Activated B cell treated with CpG ODN at 0.5 μM for 24 hours (primary cell): ENCODE measurements around the gene DUS3L. TPM values are rescaled to one million over a fixed set of nuclear protein-coding genes. Genes with fewer than 3 reads are reported as not detected.
"Not testable (repeated sequence)": the region's sequence is repeated elsewhere in the genome, so short reads cannot be mapped to it uniquely, and the experiment has no call there.

Experiments
- ATAC-seq: fragments of 200-7000 bp; cut with Tn5 transposase; one replicate; pipeline ENCODE4 v1.10.0; 2021; ENCODE audit warnings: low read depth, mild to moderate bottlenecking, moderate library complexity
- CTCF ChIA-PET: fragments of 350-600 bp; sonication (Branson Sonifier 250); formaldehyde crosslinking; loops from one replicate; lab custom pipeline; 2021; ENCODE audit warnings: antibody characterized with exemption; lab: Charles Lee
- POLR2A ChIA-PET: fragments of 350-600 bp; sonication (Branson Sonifier 250); formaldehyde crosslinking; loops from one replicate; lab custom pipeline; 2021; ENCODE audit warnings: antibody characterized with exemption; lab: Charles Lee
- DNase-seq: peaks from one replicate; pipeline ENCODE4 v3.0.0; 2022
- H3K27ac Mint-ChIP-seq: one replicate; pipeline ENCODE4 v1.8.0; 2020; ENCODE audit warnings: mixed read lengths
- H3K27me3 Mint-ChIP-seq: one replicate; pipeline ENCODE4 v1.8.0; 2021; ENCODE audit warnings: mixed read lengths
- H3K36me3 Mint-ChIP-seq: one replicate; pipeline ENCODE4 v1.8.0; 2021; ENCODE audit warnings: low read depth, mixed read lengths
- H3K4me1 Mint-ChIP-seq: one replicate; pipeline ENCODE4 v1.8.0; 2021; ENCODE audit warnings: mixed read lengths
- H3K4me3 Mint-ChIP-seq: one replicate; pipeline ENCODE4 v1.8.0; 2020; ENCODE audit warnings: mild to moderate bottlenecking, mixed read lengths
- H3K9me3 Mint-ChIP-seq: one replicate; pipeline ENCODE4 v1.8.0; 2020; ENCODE audit warnings: mixed read lengths
- intact Hi-C: fragments of 100-400 bp; cut with micrococcal nuclease; formaldehyde crosslinking; loops from one replicate; pipeline ENCODE4 v1.15.1; 2024
- total RNA-seq: library from RNA; stranded (reverse); gene quantifications from 2 replicates; pipeline ENCODE4 v1.2.3, GENCODE V29; 2022
- TF ChIP-seq, protein P1 (sequence below): fragments of 200-600 bp; IDR thresholded peaks from one replicate; pipeline ENCODE4 v1.8.0; 2022; ENCODE audit warnings: antibody characterized with exemption, mild to moderate bottlenecking

DUS3L gene
- total RNA-seq, 1 donor from 2014 or later, result 89.1 TPM

DNA sequence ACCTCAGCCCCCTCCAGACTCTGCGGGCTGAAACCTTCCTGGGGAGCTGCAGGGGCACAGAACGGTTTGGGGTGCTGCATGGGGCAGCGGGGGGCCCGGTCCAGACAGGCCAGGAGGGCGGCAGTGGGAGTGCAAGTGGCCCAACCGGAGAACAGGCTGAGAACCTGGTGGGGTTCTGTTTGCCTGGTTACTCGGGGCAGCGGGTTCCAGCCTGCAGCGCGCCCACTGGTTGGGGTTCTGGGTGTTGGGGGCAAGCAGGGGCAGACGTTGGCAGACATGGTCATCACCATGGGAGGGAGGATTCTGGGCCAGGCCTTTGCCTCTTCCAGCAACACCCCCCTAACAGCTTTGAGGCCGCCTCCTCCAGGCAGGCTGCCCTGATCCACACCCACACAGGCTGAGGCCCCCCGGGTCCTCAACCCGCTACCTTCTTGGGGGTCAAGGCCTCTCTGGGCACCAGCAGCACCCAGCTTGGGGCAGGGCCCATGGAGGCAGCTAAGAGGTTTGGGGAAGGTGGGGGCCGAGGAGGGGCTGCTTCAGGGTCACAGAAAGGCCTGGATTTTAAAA is 6.3 kb downstream of the DUS3L start, which contains the start of gene PRR22:
Gene PRR22, minus strand, starts transcription at position 166 of the 567 bp plus-strand sequence. Its CDS starts 86 bp downstream, at position 80.
- ChIA-PET POLR2A (no interaction called here), CTCF (no interaction called here)
- Mint-ChIP-seq H3K36me3 (peaks cover 43% of the 10 kb centered on the region), H3K9me3 (no peaks in the 10 kb centered on the region), H3K27ac (no peak within 1 kb of the TSS), H3K4me3 (no peak within 1 kb of the TSS), H3K4me1 (peaks cover 1% of the 10 kb centered on the region), H3K27me3 (no peaks in the 10 kb centered on the region)
- TF ChIP-seq, protein P1, sequence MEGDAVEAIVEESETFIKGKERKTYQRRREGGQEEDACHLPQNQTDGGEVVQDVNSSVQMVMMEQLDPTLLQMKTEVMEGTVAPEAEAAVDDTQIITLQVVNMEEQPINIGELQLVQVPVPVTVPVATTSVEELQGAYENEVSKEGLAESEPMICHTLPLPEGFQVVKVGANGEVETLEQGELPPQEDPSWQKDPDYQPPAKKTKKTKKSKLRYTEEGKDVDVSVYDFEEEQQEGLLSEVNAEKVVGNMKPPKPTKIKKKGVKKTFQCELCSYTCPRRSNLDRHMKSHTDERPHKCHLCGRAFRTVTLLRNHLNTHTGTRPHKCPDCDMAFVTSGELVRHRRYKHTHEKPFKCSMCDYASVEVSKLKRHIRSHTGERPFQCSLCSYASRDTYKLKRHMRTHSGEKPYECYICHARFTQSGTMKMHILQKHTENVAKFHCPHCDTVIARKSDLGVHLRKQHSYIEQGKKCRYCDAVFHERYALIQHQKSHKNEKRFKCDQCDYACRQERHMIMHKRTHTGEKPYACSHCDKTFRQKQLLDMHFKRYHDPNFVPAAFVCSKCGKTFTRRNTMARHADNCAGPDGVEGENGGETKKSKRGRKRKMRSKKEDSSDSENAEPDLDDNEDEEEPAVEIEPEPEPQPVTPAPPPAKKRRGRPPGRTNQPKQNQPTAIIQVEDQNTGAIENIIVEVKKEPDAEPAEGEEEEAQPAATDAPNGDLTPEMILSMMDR, result no peak
- ATAC-seq (no peak), DNase-seq (no peak)
- intact Hi-C loops, result no loop called here

DNA sequence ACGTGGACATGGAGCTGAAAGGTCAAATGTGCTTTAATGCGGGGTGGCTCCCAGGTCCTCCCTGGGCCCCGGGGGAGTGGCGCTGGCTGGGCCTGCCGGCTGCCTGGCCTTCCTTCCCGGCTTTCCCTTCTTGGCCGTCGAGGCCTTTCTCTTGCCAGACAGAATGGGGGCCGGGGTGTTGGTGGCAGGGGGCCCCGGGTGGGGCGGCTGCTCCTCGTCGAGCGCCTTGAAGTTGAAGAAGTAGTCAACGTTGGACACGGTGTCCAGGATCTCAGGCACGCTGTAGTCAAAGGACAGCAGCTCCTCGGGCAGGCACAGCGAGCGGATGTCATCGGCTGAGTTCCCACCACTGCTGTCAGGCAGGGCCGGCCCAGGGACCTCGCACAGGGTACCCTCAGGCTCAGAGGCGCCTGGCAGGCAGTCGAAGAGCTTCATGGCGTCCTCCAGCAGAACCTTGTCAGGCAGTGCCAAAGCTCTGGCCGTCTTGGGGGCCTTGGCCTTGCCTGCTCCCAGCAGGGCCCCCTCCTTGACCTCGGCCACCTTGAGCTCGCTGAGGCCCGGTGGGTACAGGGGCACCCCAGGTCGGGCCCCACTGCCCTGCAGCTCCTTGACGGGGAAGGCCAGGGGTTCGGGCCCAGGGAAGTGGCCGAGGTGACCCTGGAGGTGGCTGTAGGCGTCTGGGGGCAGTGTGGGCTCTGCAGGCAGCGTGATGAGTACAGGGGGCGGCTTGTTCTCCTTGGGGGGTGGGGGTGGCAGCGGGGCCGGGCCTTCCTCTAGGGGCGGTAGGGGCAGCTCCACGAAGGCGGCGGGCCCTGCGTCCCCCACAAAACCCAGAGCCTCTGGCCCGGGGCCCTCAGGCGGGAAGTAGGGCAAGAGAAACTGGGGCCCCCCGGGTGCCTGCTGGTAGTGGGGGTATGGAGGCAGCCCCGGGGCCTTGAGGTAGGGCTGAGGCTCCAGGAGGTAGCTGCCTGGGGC is 7.7 kb downstream of the DUS3L start:
- no peak overlapping the region for H3K4me3 Mint-ChIP-seq
- H3K27ac Mint-ChIP-seq, result no peak overlapping the region
- H3K9me3 Mint-ChIP-seq, result no peaks in the 10 kb centered on the region
- POLR2A ChIA-PET, result no interaction called here
- ATAC-seq (no peak), DNase-seq (no peak)
- intact Hi-C loops, result no loop called here
- CTCF ChIA-PET, result no interaction called here
- H3K4me1 Mint-ChIP-seq, result no peaks in the 10 kb centered on the region
- TF ChIP-seq, protein P1, result no peak
- H3K27me3 Mint-ChIP-seq, result no peaks in the 10 kb centered on the region
- peaks cover 33% of the 10 kb centered on the region for H3K36me3 Mint-ChIP-seq

DNA sequence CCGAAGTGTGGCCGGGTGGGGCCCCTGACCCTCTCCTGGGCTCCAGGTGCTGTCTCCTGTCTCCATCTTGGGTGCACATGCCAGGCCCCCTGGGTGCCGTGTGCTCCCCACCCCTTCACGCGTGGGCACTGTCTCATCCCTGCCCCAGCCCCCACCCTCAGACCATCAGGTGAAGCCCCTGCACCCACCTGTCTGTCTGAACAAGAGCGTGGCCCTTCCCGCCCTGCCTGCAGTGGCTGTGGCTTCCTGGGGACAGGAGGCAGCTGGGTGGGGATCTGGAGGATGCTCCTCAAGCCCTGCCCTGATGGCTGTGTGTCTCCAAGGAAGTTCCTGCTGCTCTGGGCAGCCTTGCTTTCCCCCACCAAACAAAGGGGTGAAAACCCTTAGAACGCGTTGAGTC is 8.6 kb downstream of the DUS3L start:
- H3K27ac Mint-ChIP-seq, result no peak overlapping the region
- POLR2A ChIA-PET, result no interaction called here
- no peak for ATAC-seq
- TF ChIP-seq, protein P1, result no peak
- no peaks in the 10 kb centered on the region for H3K9me3 Mint-ChIP-seq
- DNase-seq, result no peak
- H3K4me3 Mint-ChIP-seq, result no peak overlapping the region
- intact Hi-C loops, result no loop called here
- no peaks in the 10 kb centered on the region for H3K27me3 Mint-ChIP-seq
- no peaks in the 10 kb centered on the region for H3K4me1 Mint-ChIP-seq
- H3K36me3 Mint-ChIP-seq, result peaks cover 27% of the 10 kb centered on the region
- CTCF ChIA-PET, result no interaction called here

DNA sequence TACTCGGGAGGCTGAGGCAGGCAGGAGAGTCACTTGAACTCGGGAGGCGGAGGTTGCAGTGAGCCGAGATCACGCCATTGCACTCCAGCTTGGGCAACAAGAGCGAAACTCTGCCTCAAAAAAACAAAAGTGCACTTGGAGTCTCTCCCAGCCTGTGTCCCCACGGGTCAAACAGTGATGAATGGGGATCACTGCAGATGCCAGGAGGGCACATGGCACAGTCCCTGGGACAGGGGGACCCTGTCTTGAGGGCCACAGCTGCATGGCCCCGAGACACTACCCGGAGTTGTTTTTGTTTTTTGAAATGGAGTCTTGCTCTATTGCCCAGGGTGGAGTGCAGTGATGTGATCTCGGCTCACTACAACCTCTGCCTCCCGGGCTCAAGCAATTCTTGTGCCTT is 10.0 kb downstream of the DUS3L start:
- H3K27me3 Mint-ChIP-seq, ATAC-seq, H3K9me3 Mint-ChIP-seq, H3K27ac Mint-ChIP-seq, CTCF ChIA-PET, H3K4me3 Mint-ChIP-seq, intact Hi-C loops, DNase-seq, H3K4me1 Mint-ChIP-seq: not testable (repeated sequence)
- H3K36me3 Mint-ChIP-seq, result peaks cover 13% of the 10 kb centered on the region
- POLR2A ChIA-PET, result interaction anchor here (0.7 kb wide), 1 partner anchor 10 kb away, joined by 4 read pairs; the partner anchor contains the start of gene DUS3L

DNA sequence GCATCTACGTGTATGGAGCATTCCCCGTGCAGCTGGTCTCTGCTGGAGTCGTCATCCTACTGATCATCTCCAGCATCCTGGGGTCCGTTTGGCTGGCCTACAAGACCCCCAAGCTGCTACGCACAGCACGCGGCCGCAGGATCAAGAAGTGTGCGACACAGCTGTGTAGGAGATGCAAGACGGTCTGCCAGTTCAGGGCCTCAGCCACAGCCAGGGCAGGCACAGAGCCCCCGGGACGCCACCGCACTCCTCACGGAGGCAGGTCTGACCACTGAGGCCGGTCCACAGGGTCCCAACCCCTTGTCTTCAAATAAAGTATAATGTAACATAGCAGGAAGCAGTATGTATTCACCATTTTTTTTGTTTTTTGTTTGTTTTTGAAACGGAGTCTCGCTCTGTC is 12.6 kb downstream of the DUS3L start:
- DNase-seq (no peak), ATAC-seq (no peak)
- Mint-ChIP-seq H3K9me3 (no peaks in the 10 kb centered on the region), H3K4me3 (no peak overlapping the region), H3K4me1 (no peaks in the 10 kb centered on the region), H3K27ac (no peak overlapping the region), H3K36me3 (no peaks in the 10 kb centered on the region), H3K27me3 (no peaks in the 10 kb centered on the region)
- POLR2A ChIA-PET, result interaction anchor here (0.7 kb wide), 2 partner anchors 10 to 1306 kb away, joined by 5 to 13 read pairs; partner anchors contain the start of gene HDGFL2
- CTCF ChIA-PET, result no interaction called here
- intact Hi-C loops, result no loop called here
- TF ChIP-seq, protein P1, result no peak
